Neural progenitor cell (in vitro differentiated cells): Measurements from ENCODE around the gene DGKE. TPM values are rescaled to one million over a fixed set of nuclear protein-coding genes. Genes with fewer than 3 reads are reported as not detected.

ENCODE experiments used
- DNase-seq: peaks from one replicate; pipeline ENCODE4 v3.0.0-alpha.2; 2016; ENCODE audit warnings: low spot score
- H2AFZ ChIP-seq: fragments of 200-600 bp; sonication (generic); replicated peaks from 2 replicates; pipeline ENCODE4 v1.6.1; 2016; ENCODE audit warnings: antibody characterized with exemption
- H3F3A ChIP-seq: fragments of 200-600 bp; sonication (generic); 2 replicates; pipeline ENCODE4 v1.6.1; 2016; ENCODE audit warnings: antibody characterized with exemption, low read depth
- H3K27ac ChIP-seq: fragments of 200-600 bp; sonication (generic); 2 replicates; pipeline ENCODE4 v1.5.1; 2016; ENCODE audit warnings: mild to moderate bottlenecking
- H3K27me3 ChIP-seq: fragments of 200-600 bp; sonication (generic); 2 replicates; pipeline ENCODE4 v1.6.1; 2016; ENCODE audit warnings: mild to moderate bottlenecking, moderate library complexity
- H3K36me3 ChIP-seq: fragments of 200-600 bp; sonication (generic); 2 replicates; pipeline ENCODE4 v1.5.1; 2016
- H3K4me1 ChIP-seq: fragments of 200-600 bp; sonication (generic); 2 replicates; pipeline ENCODE4 v1.6.1; 2016; ENCODE audit warnings: mixed run types
- H3K4me2 ChIP-seq: fragments of 200-600 bp; sonication (generic); 2 replicates; pipeline ENCODE4 v1.6.1; 2016
- H3K4me3 ChIP-seq: fragments of 200-600 bp; sonication (generic); 2 replicates; pipeline ENCODE4 v1.5.1; 2016
- H3K79me2 ChIP-seq: fragments of 200-600 bp; sonication (generic); 2 replicates; pipeline ENCODE4 v1.6.1; 2016; ENCODE audit warnings: low read depth
- H3K9ac ChIP-seq: fragments of 200-600 bp; sonication (generic); 2 replicates; pipeline ENCODE4 v1.6.1; 2016
- H3K9me3 ChIP-seq: fragments of 200-600 bp; sonication (generic); 2 replicates; pipeline ENCODE4 v1.5.1; 2016; ENCODE audit warnings: low read depth
- H4K20me1 ChIP-seq: fragments of 200-600 bp; sonication (generic); 2 replicates; pipeline ENCODE4 v1.6.1; 2016; ENCODE audit warnings: low read depth
- H3K27ac Mint-ChIP-seq: 3 replicates; pipeline ENCODE4 v1.8.0; 2021; ENCODE audit warnings: mixed read lengths
- H3K27me3 Mint-ChIP-seq: 2 replicates; pipeline ENCODE4 v1.8.0; 2022; ENCODE audit warnings: low read depth, mild to moderate bottlenecking, inconsistent platforms, moderate library complexity, mixed read lengths; ENCODE audit not compliant: insufficient read depth
- H3K36me3 Mint-ChIP-seq: 3 replicates; pipeline ENCODE4 v1.8.0; 2021; ENCODE audit warnings: mixed read lengths
- H3K4me1 Mint-ChIP-seq: 3 replicates; pipeline ENCODE4 v1.8.0; 2021; ENCODE audit warnings: mixed read lengths
- H3K4me3 Mint-ChIP-seq: 3 replicates; pipeline ENCODE4 v1.8.0; 2021; ENCODE audit warnings: mild to moderate bottlenecking, moderate library complexity, mixed read lengths
- H3K9me3 Mint-ChIP-seq: 3 replicates; pipeline ENCODE4 v1.8.0; 2020; ENCODE audit warnings: mixed read lengths
- CTCF ChIP-seq: fragments of 200-600 bp; sonication (generic); IDR thresholded peaks from 2 replicates; pipeline ENCODE4 v1.5.1; 2017; ENCODE audit warnings: antibody characterized with exemption, mild to moderate bottlenecking
- EZH2 ChIP-seq: fragments of 200-600 bp; sonication (generic); IDR thresholded peaks from 2 replicates; pipeline ENCODE4 v1.6.1; 2017; ENCODE audit warnings: antibody characterized with exemption, mild to moderate bottlenecking, moderate library complexity
- EZH2phosphoT487 ChIP-seq: fragments of 200-600 bp; sonication (generic); IDR thresholded peaks from 2 replicates; pipeline ENCODE4 v1.6.1; 2017; ENCODE audit warnings: antibody characterized with exemption
- total RNA-seq: library from RNA; depleted of rRNA; stranded (reverse); fragments of >200 nt; gene quantifications from 2 replicates; pipeline ENCODE4 v1.2.3, GENCODE V29; 2015; ENCODE audit warnings: low replicate concordance

Gene DGKE
- total RNA-seq, 1 donor from 2014 or later: 7.5 TPM

- H3K9me3 ChIP-seq: no peaks in the 10 kb centered on the region
- Mint-ChIP-seq H3K27me3 (no peaks in the 10 kb centered on the region), H3K27ac (no peak overlapping the region), H3K9me3 (no peaks in the 10 kb centered on the region), H3K36me3 (peaks cover 4% of the 10 kb centered on the region), H3K4me1 (peaks cover 5% of the 10 kb centered on the region), H3K4me3 (no peak overlapping the region)
- no peaks in the 10 kb centered on the region for H3F3A ChIP-seq
- H3K36me3 ChIP-seq: no peaks in the 10 kb centered on the region
- H2AFZ ChIP-seq: no peak overlapping the region
- no peak overlapping the region for H3K4me2 ChIP-seq
- TF ChIP-seq EZH2phosphoT487 (no peak), EZH2 (no peak), CTCF (no peak)
- H3K27me3 ChIP-seq: no peaks in the 10 kb centered on the region
- no peak for DNase-seq
- no peaks in the 10 kb centered on the region for H4K20me1 ChIP-seq
- H3K27ac ChIP-seq: no peak overlapping the region
- H3K4me3 ChIP-seq: no peak overlapping the region
- H3K79me2 ChIP-seq: no peaks in the 10 kb centered on the region
- H3K9ac ChIP-seq: no peak overlapping the region
- no peaks in the 10 kb centered on the region for H3K4me1 ChIP-seq
Observed at GRCh38 chr17:56824503-56824902, 9.4 kb upstream of the DGKE start.

GRCh38 chr17:56826611-56827414, 7.1 kb upstream of the DGKE start:
- H3F3A ChIP-seq: no peaks in the 10 kb centered on the region
- DNase-seq: no peak
- no peak overlapping the region for H3K9ac ChIP-seq
- H3K9me3 Mint-ChIP-seq: peaks cover 5% of the 10 kb centered on the region
- H2AFZ ChIP-seq: no peak overlapping the region
- H3K4me2 ChIP-seq: no peak overlapping the region
- H3K36me3 ChIP-seq: no peaks in the 10 kb centered on the region
- H3K4me3 ChIP-seq: no peak overlapping the region
- H3K9me3 ChIP-seq: no peaks in the 10 kb centered on the region
- H3K4me3 Mint-ChIP-seq: no peak overlapping the region
- TF ChIP-seq CTCF (no peak), EZH2phosphoT487 (no peak), EZH2 (no peak)
- no peaks in the 10 kb centered on the region for H3K4me1 ChIP-seq
- peaks cover 4% of the 10 kb centered on the region for H3K27me3 ChIP-seq
- H4K20me1 ChIP-seq: no peaks in the 10 kb centered on the region
- peaks cover 20% of the 10 kb centered on the region for H3K36me3 Mint-ChIP-seq
- H3K27me3 Mint-ChIP-seq: no peaks in the 10 kb centered on the region
- H3K4me1 Mint-ChIP-seq: no peaks in the 10 kb centered on the region
- no peak overlapping the region for H3K27ac ChIP-seq
- H3K27ac Mint-ChIP-seq: no peak overlapping the region
- H3K79me2 ChIP-seq: no peaks in the 10 kb centered on the region

GRCh38 chr17:56830726-56831368, 3.1 kb upstream of the DGKE start:
- Histone ChIP-seq H3F3A (peaks cover 20% of the 10 kb centered on the region), H3K9me3 (no peaks in the 10 kb centered on the region), H3K9ac (no peak overlapping the region), H3K4me2 (no peak overlapping the region), H4K20me1 (peaks cover 9% of the 10 kb centered on the region), H3K27ac (no peak overlapping the region), H3K36me3 (no peaks in the 10 kb centered on the region), H3K4me3 (no peak overlapping the region), H3K4me1 (peaks cover 10% of the 10 kb centered on the region), H3K27me3 (peaks cover 37% of the 10 kb centered on the region), H2AFZ (no peak overlapping the region), H3K79me2 (no peaks in the 10 kb centered on the region)
- no peak overlapping the region for H3K27ac Mint-ChIP-seq
- no peak for DNase-seq
- no peak for TF ChIP-seq CTCF
- TF ChIP-seq EZH2: no peak
- no peak for TF ChIP-seq EZH2phosphoT487
- peaks cover 11% of the 10 kb centered on the region for H3K9me3 Mint-ChIP-seq
- H3K36me3 Mint-ChIP-seq: peaks cover 26% of the 10 kb centered on the region
- H3K4me3 Mint-ChIP-seq: no peak overlapping the region
- H3K27me3 Mint-ChIP-seq: peaks cover 4% of the 10 kb centered on the region
- H3K4me1 Mint-ChIP-seq: peaks cover 15% of the 10 kb centered on the region
